HepG2 (cell line): ENCODE data around the gene CKAP5.

ENCODE experiments used
- CBX5 ChIP-seq: sonication (generic); formaldehyde crosslinking; IDR thresholded peaks from 2 replicates; pipeline ENCODE4 v1.4.0; 2020; ENCODE audit warnings: missing genetic modification reagents, borderline replicate concordance
- CTCF ChIP-seq: sonication (generic); formaldehyde crosslinking; IDR thresholded peaks from 2 replicates; pipeline ENCODE4 v1.5.0; 2020; ENCODE audit warnings: mild to moderate bottlenecking, missing genetic modification reagents, moderate library complexity
- NCOA1 ChIP-seq: sonication (generic); formaldehyde crosslinking; IDR thresholded peaks from 2 replicates; pipeline ENCODE4 v1.9.0; 2021; ENCODE audit warnings: missing genetic modification reagents
- NFIC ChIP-seq: IDR thresholded peaks from 2 replicates; pipeline ENCODE4 v1.6.1; 2012; ENCODE audit warnings: mild to moderate bottlenecking, low read length, inconsistent platforms
- PLRG1 ChIP-seq: fragments of 450-650 bp; conservative IDR thresholded peaks from 2 replicates; pipeline ENCODE4 v1.6.1; 2016
- TAF1 ChIP-seq: sonication (generic); formaldehyde crosslinking; IDR thresholded peaks from 2 replicates; pipeline ENCODE4 v1.4.0; 2020; ENCODE audit warnings: missing genetic modification reagents
- ZNF263 ChIP-seq: sonication (generic); formaldehyde crosslinking; IDR thresholded peaks from 2 replicates; pipeline ENCODE4 v1.4.0; 2020; ENCODE audit warnings: missing genetic modification reagents
- TF ChIP-seq, protein P1 (sequence below): sonication (generic); formaldehyde crosslinking; IDR thresholded peaks from 2 replicates; pipeline ENCODE4 v1.5.1; 2020; ENCODE audit warnings: mild to moderate bottlenecking, moderate library complexity, missing genetic modification reagents

DNA sequence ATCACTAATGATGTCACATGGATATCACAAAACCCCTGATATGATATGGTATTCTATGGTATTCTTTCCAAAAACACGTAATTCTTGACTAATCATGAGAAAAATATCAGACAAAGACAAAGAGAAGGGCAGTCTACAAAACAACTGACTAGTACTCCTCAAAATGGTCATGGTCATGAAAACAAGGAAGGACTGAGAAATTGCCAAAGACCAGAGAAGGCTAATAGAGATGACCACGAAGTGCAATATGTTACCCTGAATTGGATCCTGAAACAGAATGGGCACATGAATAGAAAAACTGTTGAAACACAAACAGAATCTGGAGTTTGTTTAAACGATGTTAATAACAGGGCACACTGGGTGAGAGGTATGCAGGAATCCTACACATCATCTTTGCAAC lies 10.2 kb downstream of the CKAP5 start:
- TF ChIP-seq CTCF (CRISPR knock-in tag) (no peak), PLRG1 (no peak), TAF1 (CRISPR knock-in tag) (no peak), NFIC (no peak), CBX5 (CRISPR knock-in tag) (no peak), ZNF263 (CRISPR knock-in tag) (no peak), NCOA1 (no peak)
- TF ChIP-seq, protein P1, sequence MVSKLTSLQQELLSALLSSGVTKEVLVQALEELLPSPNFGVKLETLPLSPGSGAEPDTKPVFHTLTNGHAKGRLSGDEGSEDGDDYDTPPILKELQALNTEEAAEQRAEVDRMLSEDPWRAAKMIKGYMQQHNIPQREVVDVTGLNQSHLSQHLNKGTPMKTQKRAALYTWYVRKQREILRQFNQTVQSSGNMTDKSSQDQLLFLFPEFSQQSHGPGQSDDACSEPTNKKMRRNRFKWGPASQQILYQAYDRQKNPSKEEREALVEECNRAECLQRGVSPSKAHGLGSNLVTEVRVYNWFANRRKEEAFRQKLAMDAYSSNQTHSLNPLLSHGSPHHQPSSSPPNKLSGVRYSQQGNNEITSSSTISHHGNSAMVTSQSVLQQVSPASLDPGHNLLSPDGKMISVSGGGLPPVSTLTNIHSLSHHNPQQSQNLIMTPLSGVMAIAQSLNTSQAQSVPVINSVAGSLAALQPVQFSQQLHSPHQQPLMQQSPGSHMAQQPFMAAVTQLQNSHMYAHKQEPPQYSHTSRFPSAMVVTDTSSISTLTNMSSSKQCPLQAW: no peak
